MM.1S (cell line): ENCODE measurements around the gene ZDHHC8.

ENCODE experiments used
- EZH2phosphoT487 ChIP-seq: fragments of 300-600 bp; sonication (generic); IDR thresholded peaks from 2 replicates; pipeline ENCODE4 v1.6.1; 2018; ENCODE audit warnings: antibody characterized with exemption, low read length
- TF ChIP-seq, protein P1 (sequence below): fragments of 300-600 bp; sonication (generic); IDR thresholded peaks from 2 replicates; pipeline ENCODE4 v1.5.1; 2016; ENCODE audit warnings: antibody characterized with exemption, low read length, mixed read lengths

DNA sequence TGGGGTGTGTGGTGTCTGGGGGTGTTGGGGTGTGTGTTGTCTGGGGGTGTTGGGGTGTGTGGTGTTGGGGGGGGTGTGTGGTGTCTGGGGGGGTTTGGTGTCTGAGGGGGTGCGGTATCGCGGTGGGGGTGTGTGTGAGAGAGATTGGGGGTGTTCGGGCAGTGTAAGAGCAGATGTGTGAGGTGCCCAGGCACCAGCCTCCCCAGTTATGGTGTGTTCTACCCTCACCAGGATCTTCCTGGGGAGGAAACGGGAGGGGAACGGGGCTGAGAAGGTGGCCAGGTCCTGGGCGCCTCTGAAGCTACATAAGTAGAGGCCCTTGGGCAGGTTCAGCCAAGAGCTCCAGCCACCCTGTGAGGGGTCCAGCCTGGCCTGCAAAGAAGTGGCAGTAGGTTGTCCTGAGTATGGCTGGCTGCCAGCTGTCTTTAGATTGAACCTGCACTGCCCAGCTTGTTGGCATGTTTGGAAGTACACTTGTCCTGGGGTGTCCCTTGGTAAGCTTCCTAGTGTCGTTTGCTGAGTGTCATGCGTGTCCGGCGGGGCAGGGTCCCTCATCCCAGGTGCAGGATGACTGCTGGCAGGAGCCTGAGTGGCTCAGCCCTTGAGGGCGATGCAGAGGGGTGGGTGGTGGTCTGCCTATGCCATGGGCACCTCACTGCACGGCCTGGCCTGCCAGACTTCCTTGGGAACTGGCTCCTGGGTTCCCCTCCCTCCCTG lies 8.1 kb upstream of the ZDHHC8 start:
- TF ChIP-seq, protein P1, sequence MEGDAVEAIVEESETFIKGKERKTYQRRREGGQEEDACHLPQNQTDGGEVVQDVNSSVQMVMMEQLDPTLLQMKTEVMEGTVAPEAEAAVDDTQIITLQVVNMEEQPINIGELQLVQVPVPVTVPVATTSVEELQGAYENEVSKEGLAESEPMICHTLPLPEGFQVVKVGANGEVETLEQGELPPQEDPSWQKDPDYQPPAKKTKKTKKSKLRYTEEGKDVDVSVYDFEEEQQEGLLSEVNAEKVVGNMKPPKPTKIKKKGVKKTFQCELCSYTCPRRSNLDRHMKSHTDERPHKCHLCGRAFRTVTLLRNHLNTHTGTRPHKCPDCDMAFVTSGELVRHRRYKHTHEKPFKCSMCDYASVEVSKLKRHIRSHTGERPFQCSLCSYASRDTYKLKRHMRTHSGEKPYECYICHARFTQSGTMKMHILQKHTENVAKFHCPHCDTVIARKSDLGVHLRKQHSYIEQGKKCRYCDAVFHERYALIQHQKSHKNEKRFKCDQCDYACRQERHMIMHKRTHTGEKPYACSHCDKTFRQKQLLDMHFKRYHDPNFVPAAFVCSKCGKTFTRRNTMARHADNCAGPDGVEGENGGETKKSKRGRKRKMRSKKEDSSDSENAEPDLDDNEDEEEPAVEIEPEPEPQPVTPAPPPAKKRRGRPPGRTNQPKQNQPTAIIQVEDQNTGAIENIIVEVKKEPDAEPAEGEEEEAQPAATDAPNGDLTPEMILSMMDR = no peak
- no peak for TF ChIP-seq EZH2phosphoT487
